ENCODE results near the gene LYPD5. TPM values are rescaled to one million over a fixed set of nuclear protein-coding genes. Genes with fewer than 3 reads are reported as not detected.
"Not testable (repeated sequence)": the region's sequence is repeated elsewhere in the genome, so short reads cannot be mapped to it uniquely, and the experiment has no call there.

LYPD5 gene, protein sequence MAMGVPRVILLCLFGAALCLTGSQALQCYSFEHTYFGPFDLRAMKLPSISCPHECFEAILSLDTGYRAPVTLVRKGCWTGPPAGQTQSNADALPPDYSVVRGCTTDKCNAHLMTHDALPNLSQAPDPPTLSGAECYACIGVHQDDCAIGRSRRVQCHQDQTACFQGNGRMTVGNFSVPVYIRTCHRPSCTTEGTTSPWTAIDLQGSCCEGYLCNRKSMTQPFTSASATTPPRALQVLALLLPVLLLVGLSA
- not detected for total RNA-seq

DNA sequence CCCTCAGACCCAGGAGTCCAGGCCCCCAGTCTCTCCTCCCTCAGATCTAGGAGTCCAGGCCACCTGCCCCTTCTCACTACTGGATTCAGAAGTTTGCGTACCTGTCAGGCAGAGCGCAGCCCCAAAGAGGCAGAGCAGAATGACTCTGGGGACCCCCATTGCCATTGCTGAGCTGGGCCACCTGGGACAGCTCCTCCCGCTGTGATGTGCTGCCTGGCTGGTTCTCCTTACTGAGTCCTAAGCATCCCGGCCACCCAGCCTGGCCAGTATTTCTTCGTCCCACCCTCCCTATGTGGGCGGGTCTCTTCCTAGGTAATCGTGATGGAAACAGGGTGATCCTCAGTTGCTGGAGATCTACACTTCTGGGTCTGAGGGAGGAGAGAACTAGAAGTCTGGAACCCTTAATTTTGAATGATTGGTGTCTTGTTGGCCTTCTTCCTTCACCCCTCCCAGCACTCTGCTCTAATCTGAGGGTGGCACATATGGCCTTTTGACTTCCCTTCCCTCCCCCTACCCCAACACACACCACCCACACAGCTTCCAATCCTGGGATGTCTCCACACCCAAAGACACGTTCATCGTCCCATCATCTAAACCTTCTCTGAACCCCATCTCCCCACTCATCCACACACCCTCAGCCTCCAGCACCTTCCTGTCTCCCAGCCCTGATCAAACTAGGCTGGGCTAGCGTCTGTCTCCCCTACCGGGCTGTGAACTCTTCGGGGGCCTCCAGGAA, at the start of gene LYPD5:
TSS of gene LYPD5 (minus strand) at position 232 of the 736 bp plus-strand sequence. CDS start at position 165, 67 bp downstream.
- DNase-seq (ENCODE audit: low spot score) (no peak), ATAC-seq (no peak)

DNA sequence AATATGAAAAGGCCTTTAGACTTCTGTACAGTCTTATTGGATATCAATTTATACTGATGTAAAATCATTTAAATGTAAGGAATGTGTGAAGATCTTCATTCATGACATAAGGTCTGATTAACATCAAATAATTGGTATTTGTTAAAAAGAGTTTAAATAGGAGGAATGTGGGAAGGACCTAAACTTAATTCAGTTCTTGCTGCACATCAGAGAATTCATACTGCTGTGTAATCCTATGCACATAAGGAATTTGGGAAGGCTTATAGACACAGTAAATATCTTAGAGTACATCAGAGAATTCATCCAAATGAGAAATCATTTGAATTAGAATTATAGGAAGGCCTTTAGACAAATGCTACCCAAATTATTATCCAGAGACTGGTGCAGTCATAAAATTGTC, 46.6 kb upstream of the LYPD5 start:
- DNase-seq (ENCODE audit: low spot score), result no peak

DNA sequence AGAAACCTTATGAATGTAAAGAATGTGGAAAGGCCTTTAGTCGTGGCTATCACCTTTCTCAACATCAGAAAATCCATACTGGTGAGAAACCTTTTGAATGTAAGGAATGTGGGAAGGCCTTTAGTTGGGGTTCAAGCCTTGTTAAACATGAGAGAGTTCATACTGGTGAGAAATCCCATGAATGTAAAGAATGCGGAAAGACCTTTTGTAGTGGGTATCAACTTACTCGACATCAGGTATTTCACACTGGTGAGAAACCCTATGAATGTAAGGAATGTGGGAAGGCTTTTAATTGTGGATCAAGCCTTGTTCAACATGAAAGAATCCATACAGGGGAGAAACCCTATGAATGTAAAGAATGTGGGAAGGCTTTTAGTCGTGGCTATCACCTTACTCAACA, 45.6 kb upstream of the LYPD5 start:
- DNase-seq (ENCODE audit: low spot score), result no peak
- no peak for ATAC-seq

More for the DNA sequence above, 46.6 kb upstream of the LYPD5 start:
- ATAC-seq, result no peak

DNA sequence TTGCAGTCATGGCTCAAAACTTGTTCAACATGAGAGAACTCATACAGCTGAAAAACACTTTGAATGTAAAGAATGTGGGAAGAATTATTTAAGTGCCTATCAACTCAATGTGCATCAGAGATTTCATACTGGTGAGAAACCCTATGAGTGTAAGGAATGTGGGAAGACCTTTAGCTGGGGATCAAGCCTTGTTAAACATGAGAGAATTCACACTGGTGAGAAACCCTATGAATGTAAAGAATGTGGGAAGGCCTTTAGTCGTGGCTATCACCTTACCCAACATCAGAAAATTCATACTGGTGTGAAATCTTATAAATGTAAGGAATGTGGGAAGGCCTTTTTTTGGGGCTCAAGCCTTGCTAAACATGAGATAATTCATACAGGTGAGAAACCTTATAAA, 45.0 kb upstream of the LYPD5 start:
- DNase-seq (ENCODE audit: low spot score), result no peak

DNA sequence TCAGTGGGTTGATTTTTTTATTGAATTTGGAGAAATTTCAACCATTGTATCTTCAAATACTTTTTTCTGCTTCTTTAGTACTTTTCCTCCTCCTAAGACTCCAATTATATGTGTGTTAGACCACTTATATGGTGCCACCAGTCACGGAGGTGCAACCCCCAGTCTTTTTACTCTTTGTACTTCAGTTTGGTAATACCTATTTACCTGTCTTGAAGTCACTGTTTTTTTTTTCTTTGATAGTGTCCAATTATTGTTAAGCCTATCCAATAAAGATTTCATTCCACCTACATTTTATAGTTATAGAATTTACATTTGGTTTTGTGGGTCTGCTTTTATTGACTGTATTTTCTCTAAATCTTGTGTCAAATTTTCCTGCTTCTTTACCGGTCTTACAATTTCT, 39.8 kb upstream of the LYPD5 start:
- no peak for ATAC-seq
- no peak for DNase-seq (ENCODE audit: low spot score)

More for the DNA sequence above, 45.0 kb upstream of the LYPD5 start:
- ATAC-seq, result no peak

DNA sequence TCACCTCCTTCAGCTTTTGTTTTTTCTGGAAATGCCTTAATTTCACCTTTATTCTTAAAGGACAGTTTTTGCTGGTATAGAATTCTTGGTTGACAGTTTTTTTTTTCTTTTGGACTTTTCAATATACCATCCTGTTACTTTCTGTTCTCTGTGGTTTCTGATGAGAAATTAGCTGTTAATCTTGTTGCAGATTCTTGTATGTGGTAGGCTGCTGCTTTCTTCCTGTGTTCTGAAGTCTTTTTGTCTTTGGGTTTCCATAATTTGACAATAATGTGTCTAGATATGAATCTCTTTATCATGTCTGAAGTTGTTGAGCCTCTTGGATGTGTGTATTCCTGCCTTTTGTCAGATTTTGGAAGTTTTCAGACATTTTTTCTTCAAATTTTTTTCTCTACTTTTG, 36.9 kb upstream of the LYPD5 start:
- DNase-seq (ENCODE audit: low spot score) (no peak), ATAC-seq (no peak)

DNA sequence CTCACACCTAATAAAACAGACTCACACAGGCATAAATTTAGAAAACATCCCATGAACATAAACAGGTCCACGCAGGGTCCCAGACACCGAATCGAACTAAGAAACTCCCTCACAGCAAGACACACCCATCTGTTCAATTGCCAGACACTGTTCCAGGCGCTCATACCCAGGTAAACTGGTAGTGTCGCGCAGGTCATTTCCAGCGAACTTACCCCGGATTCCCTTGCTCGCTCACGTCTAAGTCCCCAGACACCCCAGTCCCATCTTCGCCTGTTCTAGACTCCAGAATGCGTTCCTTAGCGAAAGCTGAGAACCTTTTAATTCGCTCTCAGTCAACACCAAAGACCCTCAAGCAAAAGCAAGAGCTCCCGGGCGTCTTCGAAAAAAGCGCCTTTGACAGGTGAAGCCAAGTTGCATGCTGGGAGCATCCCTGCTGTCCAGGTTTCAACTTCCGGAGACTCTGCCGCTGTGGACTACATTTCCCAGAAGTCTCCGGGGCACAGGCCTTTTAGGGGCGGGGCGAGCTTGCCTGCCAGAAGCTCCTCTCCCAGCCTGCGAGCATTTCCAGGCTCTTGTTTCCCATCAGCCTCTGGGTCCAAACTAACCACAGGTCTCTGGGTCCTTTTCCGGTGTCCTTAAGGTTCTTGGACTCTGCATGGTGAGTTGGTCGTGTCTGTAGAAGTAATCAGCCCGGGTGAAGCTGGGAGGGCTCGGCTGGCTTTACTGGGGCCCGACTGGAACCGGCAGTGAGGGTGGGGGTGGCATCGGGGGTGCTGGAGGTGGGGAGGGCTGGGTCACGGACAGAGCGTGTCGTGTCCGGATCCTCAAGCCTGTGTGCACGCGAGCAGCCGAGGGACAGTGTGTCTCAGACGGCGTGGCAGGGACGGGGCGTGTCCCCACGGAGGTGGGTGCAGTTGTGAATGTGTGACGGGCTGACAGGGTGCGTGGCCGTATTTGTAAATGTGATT, 24.8 kb upstream of the LYPD5 start, which contains the start of gene ZNF283:
TSS of gene ZNF283 (plus strand) at position 535 of the 968 bp plus-strand sequence. CDS start 6,184 bp downstream, outside the sequence.
- peak; percentile 92 for DNase-seq (ENCODE audit: low spot score)
- peak; percentile 100 for ATAC-seq

DNA sequence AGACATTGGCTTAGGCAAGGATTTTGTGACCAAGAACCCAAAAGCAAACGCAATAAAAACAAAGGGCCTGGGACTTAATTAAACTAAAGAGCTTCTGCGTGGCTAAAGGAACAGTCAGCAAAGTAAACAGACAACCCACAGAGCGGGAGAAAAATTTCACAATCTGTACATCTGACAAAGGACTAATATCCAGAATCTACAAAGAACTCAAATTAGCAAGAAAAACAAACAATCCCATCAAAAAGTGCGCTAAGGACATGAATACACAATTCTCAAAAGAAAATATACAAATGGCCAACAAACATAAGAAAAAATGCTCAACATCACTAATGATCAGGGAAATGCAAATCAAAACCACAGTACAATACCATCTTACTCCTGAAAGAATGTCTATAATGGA, 22.3 kb upstream of the LYPD5 start:
- ATAC-seq; DNase-seq (ENCODE audit: low spot score): not testable (repeated sequence)

DNA sequence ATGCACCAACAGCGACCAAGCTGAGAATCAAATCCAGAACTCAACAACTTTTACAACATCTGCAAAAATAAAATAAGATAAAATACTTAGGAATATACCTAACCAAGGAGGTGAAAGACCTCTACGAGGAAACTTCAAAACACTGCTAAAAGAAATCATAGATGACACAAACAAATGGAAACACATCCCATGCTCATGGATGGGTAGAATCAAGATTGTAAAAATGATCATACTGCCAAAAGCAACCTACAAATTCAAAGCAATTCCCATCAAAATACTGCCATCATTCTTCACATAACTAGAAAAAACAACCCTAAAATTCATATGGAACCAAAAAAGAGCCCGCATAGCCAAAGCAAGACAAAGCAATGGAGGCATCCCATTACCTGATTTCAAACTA, 21.6 kb upstream of the LYPD5 start:
- not testable (repeated sequence) for DNase-seq (ENCODE audit: low spot score); ATAC-seq

DNA sequence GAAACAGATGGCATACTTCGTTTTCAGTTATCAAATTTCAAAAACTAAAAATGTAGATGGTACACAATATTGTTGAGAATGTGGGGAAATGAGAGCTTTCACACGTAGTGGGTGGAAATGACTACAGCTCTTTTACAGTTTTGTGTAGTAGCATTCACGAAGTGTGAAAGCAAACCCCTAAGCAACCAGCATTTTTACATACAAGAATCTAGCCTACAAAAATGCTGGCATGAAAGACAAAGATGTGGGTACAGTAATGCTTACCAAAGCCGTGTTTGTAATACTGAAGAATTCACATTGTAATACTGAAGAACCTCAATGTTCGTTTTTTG, 18.6 kb upstream of the LYPD5 start:
- DNase-seq (ENCODE audit: low spot score) (no peak), ATAC-seq (no peak)

DNA sequence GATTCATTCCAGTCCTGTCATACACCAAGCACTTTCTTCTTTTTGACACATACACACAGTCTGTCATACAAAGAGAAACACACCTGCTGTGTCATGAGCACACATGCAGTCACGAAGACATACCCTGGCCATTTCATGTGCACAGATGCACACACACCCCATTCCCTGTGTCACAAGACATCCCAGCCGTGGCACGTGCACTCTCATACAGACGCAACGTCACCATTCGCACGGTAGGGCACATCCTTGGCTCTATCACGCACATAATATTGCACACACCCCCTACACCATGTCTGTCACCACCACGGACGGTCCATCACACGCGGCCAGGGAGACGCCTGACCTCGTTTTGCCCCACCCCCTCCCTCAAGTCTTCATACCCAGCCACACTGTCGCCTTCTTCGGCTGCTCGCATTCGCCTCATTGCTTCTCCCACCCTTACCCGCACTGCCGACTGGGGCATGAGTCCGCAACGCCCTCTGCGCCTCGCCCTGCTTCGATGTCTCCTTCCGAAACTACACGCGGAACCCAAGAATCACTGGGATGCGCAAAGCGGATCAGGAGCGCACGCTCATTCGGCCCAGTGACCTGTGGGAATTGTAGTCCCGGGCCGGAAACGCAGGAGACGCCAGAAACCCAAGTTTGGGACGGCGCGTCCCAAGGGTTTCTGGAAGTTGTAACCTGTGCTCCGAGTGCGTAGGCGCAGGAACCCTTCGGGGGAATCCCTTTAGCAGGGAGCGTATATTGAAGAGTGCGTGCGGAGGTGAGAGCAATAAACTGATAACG, 18.0 kb upstream of the LYPD5 start:
- no peak for DNase-seq (ENCODE audit: low spot score)
- ATAC-seq, result no peak

DNA sequence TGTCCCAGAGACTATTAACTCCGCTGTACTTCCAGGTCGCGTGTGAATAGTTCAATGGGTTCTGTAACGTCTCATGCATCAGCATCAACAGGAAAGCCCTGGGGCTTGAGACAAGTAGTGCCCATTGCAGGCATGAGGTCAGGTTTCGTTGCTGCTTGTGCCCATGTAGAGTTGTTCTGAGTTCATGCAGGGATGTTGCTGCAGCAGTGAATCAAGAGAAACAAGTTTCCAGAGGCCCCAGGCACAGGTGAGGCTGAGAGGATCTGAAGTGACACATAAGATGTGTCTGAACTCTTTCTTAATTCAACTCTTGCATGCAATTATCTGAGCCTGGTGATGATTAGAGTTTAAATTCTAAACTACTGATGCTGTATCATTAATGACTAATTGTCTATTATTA, 16.3 kb upstream of the LYPD5 start:
- ATAC-seq (no peak), DNase-seq (ENCODE audit: low spot score) (no peak)

DNA sequence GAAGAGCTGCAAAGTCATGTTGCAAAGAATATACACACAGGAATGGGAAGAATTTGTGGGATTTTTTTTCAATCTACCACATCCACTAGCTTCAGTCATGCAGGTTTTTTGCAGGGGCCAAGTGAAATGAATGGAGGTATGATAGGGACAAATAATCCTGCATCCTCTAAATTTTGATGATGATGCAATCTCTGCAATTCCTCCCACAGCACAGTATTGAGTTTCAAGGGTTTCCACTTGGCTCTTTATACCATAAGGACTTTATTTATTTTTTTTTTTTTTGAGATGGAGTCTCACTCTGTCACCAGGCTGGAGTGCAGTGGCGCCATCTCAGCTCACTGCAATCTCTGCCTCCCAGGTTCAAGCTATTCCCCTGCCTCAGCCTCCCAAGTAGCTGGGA, 15.2 kb upstream of the LYPD5 start:
- not testable (repeated sequence) for ATAC-seq; DNase-seq (ENCODE audit: low spot score)

DNA sequence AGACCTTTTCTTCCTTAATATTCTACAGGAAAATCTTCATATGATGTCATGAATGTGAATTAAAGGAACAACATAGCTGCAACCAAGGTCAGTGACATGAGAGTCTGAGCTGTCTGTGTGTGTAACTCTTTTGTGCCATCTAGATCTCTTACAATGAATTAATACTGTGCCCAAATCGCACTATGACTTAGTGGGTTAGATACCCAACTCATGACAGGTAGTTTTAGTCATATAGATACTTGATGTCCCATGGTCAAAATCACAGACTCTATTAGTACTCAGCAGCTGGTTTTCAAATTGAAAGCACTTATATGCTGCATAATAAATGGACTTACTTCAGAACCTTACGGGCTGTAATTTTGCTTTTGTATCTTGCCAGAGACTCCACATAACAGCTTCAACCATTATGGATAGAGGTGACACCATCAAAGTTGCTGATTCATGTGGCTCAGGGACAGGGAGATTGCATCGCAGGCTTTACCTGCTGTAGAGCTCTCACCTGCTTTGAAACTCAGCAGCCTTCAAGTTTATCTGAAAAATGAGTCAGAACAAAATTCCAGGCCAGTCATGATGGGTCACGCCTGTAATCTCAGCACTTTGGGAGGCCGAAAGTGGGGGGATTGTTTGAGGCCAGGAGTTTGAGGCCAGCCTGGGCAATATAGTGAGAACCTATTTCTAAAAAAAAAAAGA, 12.6 kb upstream of the LYPD5 start:
- DNase-seq (ENCODE audit: low spot score) (no peak), ATAC-seq (no peak)

DNA sequence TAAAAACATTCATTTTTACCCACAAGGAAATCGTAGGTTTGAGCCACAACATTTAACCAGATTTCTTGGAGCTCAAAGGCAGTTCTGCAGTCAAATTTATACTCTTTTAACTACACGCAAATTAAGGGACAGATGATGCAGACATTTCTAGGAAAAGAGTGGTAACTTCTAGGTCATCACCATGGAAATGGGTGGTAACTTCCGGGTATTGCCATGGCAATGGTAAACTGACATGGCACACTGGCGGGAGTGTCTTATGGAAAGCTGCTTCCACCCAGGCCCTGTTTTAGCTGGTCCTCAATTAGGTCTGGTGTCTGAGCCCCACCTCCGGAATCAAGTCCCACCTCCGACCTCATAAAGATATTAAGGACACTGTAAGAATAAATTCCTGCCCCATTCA, 10.4 kb upstream of the LYPD5 start:
- ATAC-seq (no peak), DNase-seq (ENCODE audit: low spot score) (no peak)

DNA sequence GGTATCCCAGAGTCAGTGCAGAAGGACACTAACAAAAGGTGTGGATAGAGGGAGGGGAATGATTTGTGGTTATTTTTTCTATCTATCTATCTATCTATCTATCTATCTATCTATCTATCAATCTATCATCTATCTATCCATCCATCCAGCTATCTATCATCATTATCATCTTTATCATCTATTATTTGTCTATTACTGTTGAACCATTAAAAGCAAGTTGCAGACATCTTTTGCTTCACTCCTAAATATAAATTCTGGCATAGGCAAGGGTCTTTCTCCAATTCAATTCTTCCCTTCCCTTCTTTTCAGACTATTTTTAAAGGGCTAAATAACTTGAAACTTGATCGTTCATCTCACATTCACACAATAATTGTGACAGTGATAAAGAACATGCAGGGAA, 10.0 kb upstream of the LYPD5 start:
- DNase-seq (ENCODE audit: low spot score) (no peak), ATAC-seq (no peak)

DNA sequence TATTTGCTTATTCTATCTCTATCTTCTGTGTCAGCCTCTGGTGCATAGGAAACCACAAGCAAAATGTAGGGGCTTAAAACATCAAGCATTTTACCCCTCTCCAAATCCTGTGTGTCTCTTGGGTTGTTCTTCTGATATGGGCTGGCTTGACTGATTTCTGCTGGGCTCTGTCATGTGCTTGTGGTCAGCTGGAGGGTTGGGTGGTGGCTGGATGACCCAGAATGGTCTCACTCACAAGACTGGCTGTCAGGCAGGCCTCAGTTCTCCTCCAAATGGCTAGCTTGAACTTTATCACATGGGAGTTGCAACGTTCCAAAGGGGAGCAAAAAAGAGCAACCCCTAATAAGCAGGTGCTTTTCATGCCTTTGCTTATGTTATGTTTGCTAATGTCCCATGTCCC, 9.6 kb upstream of the LYPD5 start:
- no peak for DNase-seq (ENCODE audit: low spot score)
- no peak for ATAC-seq

DNA sequence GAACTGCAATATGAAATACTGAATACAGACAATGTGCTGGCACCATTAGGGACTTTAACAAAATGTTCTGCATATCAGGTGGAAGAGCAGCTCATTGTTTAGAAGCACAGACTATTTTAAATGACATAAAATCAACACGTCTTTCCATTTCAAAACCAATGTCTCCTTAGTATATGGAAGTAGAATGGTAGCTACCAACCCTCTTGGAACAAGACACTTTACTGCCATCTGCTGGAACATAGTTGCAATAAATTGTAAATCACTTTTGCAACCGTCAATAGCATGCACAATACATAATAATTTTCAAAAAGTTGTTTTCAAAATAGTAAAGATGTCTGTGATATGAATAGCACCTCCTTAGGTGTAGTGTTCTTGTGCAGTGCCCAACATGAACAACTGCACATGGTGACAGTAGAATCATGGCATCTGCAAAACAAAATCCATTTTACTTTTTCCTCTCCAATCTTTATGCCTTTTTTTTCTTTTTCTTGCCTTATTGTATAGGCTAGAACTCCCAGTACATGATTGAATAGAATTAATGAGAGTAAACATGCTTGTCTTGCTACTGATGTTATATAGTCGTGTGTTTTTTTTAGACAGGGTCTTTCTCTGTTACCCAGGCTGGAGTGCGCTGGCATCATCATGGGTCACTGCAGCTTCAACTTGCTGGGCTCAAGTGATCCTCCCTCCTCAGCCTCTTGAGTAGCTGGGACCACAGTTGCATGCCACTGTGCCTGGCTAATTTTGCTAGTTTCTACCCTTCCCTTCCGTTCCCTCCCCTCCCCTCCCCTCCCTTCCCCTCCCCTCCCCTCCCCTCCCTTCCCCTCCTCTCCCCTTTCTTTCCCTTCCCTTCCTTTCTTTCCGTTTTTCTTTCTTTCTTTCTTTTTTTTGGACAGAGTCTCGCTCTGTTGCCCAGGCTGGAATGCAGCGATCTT, 7.8 kb upstream of the LYPD5 start:
- DNase-seq (ENCODE audit: low spot score) (no peak), ATAC-seq (peak; percentile 37)

DNA sequence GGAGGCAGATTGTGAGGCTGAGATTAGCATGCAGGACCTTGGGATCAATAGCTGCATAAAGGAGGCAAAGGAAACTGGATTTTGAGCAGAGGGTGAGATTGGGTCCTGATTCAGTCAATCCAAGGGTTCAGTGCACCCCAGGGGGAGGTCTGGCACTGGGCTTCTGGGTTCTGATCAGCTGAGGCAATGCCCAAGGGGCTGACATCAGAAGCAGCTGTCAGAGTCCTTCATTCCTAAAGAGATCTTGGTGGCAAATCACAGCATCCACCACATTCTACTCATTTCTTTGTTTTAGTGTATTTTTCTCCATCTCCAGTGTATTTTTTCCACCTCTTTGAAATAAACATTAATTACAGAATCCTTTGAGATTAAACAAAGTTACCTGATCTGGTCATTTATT, 5.4 kb upstream of the LYPD5 start:
- ATAC-seq (no peak), DNase-seq (ENCODE audit: low spot score) (no peak)
